Amygdala (tissue), 56 donors: ENCODE results near the gene WASHC2C.
"Not testable (repeated sequence)": the region's sequence is repeated elsewhere in the genome, so short reads cannot be mapped to it uniquely, and the experiment has no call there.

Experiments
- DNase-seq, 56 donors: peaks; one replicate each; lab custom pipeline; 2025; lab: John Stamatoyannopoulos, UW

WASHC2C gene, protein sequence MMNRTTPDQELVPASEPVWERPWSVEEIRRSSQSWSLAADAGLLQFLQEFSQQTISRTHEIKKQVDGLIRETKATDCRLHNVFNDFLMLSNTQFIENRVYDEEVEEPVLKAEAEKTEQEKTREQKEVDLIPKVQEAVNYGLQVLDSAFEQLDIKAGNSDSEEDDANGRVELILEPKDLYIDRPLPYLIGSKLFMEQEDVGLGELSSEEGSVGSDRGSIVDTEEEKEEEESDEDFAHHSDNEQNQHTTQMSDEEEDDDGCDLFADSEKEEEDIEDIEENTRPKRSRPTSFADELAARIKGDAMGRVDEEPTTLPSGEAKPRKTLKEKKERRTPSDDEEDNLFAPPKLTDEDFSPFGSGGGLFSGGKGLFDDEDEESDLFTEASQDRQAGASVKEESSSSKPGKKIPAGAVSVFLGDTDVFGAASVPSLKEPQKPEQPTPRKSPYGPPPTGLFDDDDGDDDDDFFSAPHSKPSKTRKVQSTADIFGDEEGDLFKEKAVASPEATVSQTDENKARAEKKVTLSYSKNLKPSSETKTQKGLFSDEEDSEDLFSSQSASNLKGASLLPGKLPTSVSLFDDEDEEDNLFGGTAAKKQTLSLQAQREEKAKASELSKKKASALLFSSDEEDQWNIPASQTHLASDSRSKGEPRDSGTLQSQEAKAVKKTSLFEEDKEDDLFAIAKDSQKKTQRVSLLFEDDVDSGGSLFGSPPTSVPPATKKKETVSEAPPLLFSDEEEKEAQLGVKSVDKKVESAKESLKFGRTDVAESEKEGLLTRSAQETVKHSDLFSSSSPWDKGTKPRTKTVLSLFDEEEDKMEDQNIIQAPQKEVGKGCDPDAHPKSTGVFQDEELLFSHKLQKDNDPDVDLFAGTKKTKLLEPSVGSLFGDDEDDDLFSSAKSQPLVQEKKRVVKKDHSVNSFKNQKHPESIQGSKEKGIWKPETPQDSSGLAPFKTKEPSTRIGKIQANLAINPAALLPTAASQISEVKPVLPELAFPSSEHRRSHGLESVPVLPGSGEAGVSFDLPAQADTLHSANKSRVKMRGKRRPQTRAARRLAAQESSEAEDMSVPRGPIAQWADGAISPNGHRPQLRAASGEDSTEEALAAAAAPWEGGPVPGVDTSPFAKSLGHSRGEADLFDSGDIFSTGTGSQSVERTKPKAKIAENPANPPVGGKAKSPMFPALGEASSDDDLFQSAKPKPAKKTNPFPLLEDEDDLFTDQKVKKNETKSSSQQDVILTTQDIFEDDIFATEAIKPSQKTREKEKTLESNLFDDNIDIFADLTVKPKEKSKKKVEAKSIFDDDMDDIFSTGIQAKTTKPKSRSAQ (N-terminal part only)

DNA sequence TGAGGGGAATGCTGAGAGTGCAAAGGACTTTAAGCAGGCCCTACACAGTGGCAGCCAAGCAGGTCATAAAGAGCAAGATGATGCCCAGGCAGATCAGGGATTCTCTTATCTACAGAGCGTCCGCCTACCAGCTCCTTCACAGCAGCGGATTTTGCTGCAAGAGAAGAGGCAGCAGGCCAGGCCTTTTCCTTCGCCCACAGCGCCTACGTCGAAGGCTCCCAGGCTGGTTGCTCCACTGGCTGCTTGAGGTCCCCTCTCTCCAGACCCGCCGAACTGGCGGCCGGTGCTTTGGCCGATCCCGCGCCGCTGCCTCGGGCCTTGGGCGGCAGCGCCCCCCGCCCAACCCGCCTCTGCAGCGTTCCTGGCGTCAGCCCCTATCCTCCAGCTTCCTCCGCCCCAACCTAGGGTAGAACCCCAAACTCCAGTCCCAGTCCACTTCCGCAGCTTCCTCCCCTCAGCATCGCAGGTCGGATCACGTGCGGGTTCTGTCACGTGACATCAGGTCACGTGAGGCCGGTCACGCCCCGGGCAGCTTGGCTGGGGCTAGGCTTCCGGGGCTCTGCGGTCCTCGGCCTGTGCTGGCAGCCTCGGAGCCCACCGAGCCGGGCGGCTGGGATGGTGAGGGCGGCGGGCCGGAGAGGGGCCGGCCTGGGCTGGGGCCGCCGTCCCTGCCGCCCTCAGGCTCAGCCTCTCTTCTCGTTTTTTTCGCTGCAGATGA lies at the start of gene WASHC2C:
WASHC2C (plus strand) TSS at position 564 of the 718 bp plus-strand sequence; CDS start at position 616, 52 bp downstream.
- DNase-seq: peak; percentile 21 to 95 (median 80)

GRCh38 chr10:45678467-45678866 lies 48.6 kb upstream of the WASHC2C start:
- DNase-seq: not testable (repeated sequence)

GRCh38 chr10:45710200-45710796 lies 16.8 kb upstream of the WASHC2C start:
- DNase-seq: not testable (repeated sequence)

GRCh38 chr10:45711223-45711622 lies 15.8 kb upstream of the WASHC2C start:
- not testable (repeated sequence) for DNase-seq

- not testable (repeated sequence) for DNase-seq
Observed at GRCh38 chr10:45717053-45717452, 10.0 kb upstream of the WASHC2C start.

- DNase-seq: not testable (repeated sequence)
Observed at GRCh38 chr10:45717642-45718041, 9.4 kb upstream of the WASHC2C start.

GRCh38 chr10:45721503-45721902 lies 5.6 kb upstream of the WASHC2C start:
- not testable (repeated sequence) for DNase-seq

DNA sequence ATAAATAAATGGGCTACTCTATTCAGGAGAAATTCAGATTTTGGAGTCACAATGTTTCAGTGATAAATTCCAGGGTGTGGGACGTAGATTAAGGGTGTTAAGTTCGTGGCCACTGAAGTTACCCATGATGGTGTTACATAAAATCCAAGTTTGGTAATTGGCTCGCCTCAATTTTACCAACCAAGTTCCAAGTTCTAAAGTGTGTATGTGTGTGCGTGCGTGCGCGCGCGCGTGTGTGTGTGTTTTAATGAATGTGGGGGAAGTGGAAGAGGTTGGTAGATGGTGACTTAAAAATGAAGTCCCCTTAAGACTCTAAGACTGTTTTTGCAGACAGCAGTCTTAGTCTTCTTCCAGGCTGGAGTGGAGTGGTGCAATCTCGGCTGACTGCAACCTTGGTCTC lies 3.2 kb upstream of the WASHC2C start:
- not testable (repeated sequence) for DNase-seq

- not testable (repeated sequence) for DNase-seq
Observed at GRCh38 chr10:45727421-45727965, 427 bp downstream of the WASHC2C start.

- DNase-seq: not testable (repeated sequence)
Observed at GRCh38 chr10:45734449-45734848, 7.4 kb downstream of the WASHC2C start.

- DNase-seq: not testable (repeated sequence)
Observed at GRCh38 chr10:45734867-45735266, 7.8 kb downstream of the WASHC2C start.

DNA sequence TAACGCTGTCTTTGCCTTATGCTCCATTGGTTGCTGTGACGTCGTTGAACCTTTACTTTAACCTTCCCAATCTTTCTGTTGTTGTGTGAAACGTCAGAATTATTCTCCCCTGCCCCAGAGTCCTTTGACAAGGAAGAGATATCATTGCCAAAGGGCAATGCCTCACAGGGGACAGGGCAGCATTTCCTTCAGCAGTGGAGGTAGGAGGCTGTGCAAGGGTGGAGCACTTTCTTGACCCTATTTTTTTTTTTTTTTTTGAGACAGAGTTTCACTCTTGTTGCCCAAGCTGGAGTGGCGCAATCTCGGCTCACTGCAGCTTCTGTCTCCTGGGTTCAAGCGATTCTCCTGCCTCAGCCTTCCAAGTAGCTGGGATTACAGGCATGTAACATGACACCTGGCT lies 14.5 kb downstream of the WASHC2C start:
- DNase-seq: not testable (repeated sequence)

GRCh38 chr10:45742014-45742413 lies 14.9 kb downstream of the WASHC2C start:
- not testable (repeated sequence) for DNase-seq

DNA sequence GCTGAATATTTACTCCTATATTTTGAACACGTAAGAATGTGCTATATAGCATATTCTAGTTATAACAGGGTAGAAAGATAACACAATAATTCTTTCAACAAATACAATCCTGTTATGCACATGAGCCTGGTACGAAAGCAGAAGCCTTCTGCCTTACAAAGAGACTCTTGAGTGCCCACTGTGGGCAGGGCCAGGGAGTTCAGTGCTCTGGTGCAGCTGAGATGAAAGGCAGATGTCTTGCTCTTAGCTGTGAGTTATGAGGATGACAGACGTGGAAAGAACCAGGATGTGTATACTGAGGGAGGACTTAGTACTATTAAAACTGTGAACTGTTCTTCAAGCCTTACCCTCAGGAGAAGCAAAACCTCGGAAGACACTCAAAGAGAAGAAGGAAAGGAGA lies 24.1 kb downstream of the WASHC2C start:
- not testable (repeated sequence) for DNase-seq

DNA sequence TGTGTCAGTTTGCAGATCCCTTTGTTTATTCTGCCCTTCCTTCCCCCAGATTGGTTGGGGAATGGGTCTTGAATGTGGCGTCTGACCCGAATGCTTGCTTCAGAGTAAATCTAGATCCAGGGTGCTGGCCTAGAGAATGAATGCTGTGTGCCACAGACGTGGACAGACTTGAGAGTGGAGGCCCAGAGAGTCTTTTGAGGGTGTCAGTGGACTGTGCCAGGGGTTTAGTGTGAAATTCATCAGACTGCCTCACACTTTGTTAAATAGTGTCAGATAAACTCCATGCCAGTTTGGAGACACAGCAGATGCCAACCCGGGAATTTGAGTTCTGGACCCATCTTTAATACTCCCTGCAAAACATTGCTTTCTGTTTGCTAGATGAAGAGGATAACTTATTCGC lies 25.1 kb downstream of the WASHC2C start:
- not testable (repeated sequence) for DNase-seq

GRCh38 chr10:45753979-45754495 lies 27.0 kb downstream of the WASHC2C start:
- not testable (repeated sequence) for DNase-seq

DNA sequence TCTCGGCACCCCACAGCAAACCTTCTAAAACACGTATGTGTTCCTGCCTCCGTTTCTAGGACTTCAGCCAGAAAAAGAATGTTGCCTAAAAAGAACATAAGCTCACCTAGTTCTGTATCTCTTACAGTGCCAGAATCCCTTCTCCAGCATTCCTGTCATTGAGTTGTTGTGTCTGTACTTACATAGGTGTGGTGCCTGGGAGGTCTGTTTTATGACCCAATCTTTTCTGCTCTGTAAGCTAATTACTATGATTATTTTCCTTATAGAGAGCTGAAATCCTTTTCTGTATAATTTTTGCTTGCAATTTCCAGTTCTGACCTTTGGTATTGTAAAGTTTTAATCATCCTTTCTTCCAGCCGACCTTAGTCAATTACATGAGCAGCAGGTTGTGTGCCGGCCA lies 28.0 kb downstream of the WASHC2C start:
- not testable (repeated sequence) for DNase-seq

- DNase-seq: not testable (repeated sequence)
Observed at GRCh38 chr10:45756065-45756464, 29.0 kb downstream of the WASHC2C start.
